Type B pancreatic cell (in vitro differentiated cells): Measurements from ENCODE around the gene PARP1. TPM values are rescaled to one million over a fixed set of nuclear protein-coding genes. Genes with fewer than 3 reads are reported as not detected.
"Not testable (repeated sequence)": the region's sequence is repeated elsewhere in the genome, so short reads cannot be mapped to it uniquely, and the experiment has no call there.

Source experiments
- DNase-seq: peaks from one replicate; pipeline ENCODE4 v3.0.0; 2021; ENCODE audit warnings: mixed read lengths; ENCODE audit not compliant: unreplicated experiment; ENCODE audit errors: extremely low spot score
- H3K27ac Mint-ChIP-seq: 2 replicates; pipeline ENCODE4 v1.8.0; 2021; ENCODE audit warnings: mild to moderate bottlenecking, mixed read lengths
- H3K27me3 Mint-ChIP-seq: 2 replicates; pipeline ENCODE4 v1.8.0; 2021; ENCODE audit warnings: mixed read lengths
- H3K36me3 Mint-ChIP-seq: 2 replicates; pipeline ENCODE4 v1.8.0; 2021; ENCODE audit warnings: mixed read lengths
- H3K4me1 Mint-ChIP-seq: one replicate; pipeline ENCODE4 v1.8.0; 2021; ENCODE audit warnings: mixed read lengths; ENCODE audit not compliant: unreplicated experiment
- H3K4me3 Mint-ChIP-seq: 2 replicates; pipeline ENCODE4 v1.8.0; 2021; ENCODE audit warnings: mild to moderate bottlenecking, mixed read lengths
- H3K9me3 Mint-ChIP-seq: 2 replicates; pipeline ENCODE4 v1.8.0; 2021; ENCODE audit warnings: mixed read lengths
- CTCF ChIP-seq: fragments of 200-600 bp; sonication (generic); conservative IDR thresholded peaks from 2 replicates; pipeline ENCODE4 v1.5.0; 2021; ENCODE audit warnings: antibody characterized with exemption, mild to moderate bottlenecking
- total RNA-seq: library from RNA; stranded (reverse); gene quantifications from 2 replicates; pipeline ENCODE4 v1.2.1, GENCODE V29; 2021; ENCODE audit warnings: low replicate concordance

The PARP1 gene
- total RNA-seq, 1 donor from 2014 or later: 186 TPM

GRCh38 chr1:226436855-226437491 lies 29.1 kb upstream of the PARP1 start:
- Mint-ChIP-seq H3K4me1 (no peaks in the 10 kb centered on the region), H3K36me3 (no peaks in the 10 kb centered on the region), H3K27ac (no peak overlapping the region), H3K27me3 (peaks cover 15% of the 10 kb centered on the region), H3K4me3 (no peak overlapping the region), H3K9me3 (peaks cover 5% of the 10 kb centered on the region)
- TF ChIP-seq CTCF: no peak
- no peak for DNase-seq

GRCh38 chr1:226436472-226436854 lies 28.6 kb upstream of the PARP1 start:
- Mint-ChIP-seq H3K36me3 (no peaks in the 10 kb centered on the region), H3K9me3 (peaks cover 5% of the 10 kb centered on the region), H3K4me3 (no peak overlapping the region), H3K4me1 (no peaks in the 10 kb centered on the region), H3K27me3 (peaks cover 15% of the 10 kb centered on the region), H3K27ac (no peak overlapping the region)
- DNase-seq: no peak
- TF ChIP-seq CTCF: no peak

GRCh38 chr1:226433341-226433720 lies 25.4 kb upstream of the PARP1 start:
- Mint-ChIP-seq H3K4me3 (no peak overlapping the region), H3K27me3 (peaks cover 9% of the 10 kb centered on the region), H3K27ac (no peak overlapping the region), H3K4me1 (peaks cover 6% of the 10 kb centered on the region), H3K36me3 (no peaks in the 10 kb centered on the region), H3K9me3 (no peaks in the 10 kb centered on the region)
- no peak for TF ChIP-seq CTCF
- no peak for DNase-seq

GRCh38 chr1:226432586-226433340 lies 24.9 kb upstream of the PARP1 start:
- no peaks in the 10 kb centered on the region for H3K9me3 Mint-ChIP-seq
- no peak overlapping the region for H3K4me3 Mint-ChIP-seq
- H3K36me3 Mint-ChIP-seq: no peaks in the 10 kb centered on the region
- no peak for DNase-seq
- H3K27me3 Mint-ChIP-seq: peaks cover 7% of the 10 kb centered on the region
- peaks cover 6% of the 10 kb centered on the region for H3K4me1 Mint-ChIP-seq
- no peak for TF ChIP-seq CTCF
- no peak overlapping the region for H3K27ac Mint-ChIP-seq

GRCh38 chr1:226431898-226432297 lies 24.0 kb upstream of the PARP1 start:
- H3K4me1 Mint-ChIP-seq, H3K36me3 Mint-ChIP-seq, H3K27ac Mint-ChIP-seq, H3K27me3 Mint-ChIP-seq, DNase-seq, H3K9me3 Mint-ChIP-seq, H3K4me3 Mint-ChIP-seq: not testable (repeated sequence)
